NB4 (cell line): ENCODE data around the gene C2orf76.

Experiments used
- DNase-seq: peaks from one replicate; pipeline ENCODE4 v3.0.0; 2010; ENCODE audit warnings: low read depth
- H3K4me3 ChIP-seq: one replicate; pipeline ENCODE4 v1.5.1; 2011; ENCODE audit warnings: mild to moderate bottlenecking, low read depth, low read length, moderate library complexity
- MYC ChIP-seq: IDR thresholded peaks from 2 replicates; pipeline ENCODE4 v1.6.1; 2011; ENCODE audit warnings: low read depth, low read length
- POLR2A ChIP-seq: IDR thresholded peaks from 2 replicates; pipeline ENCODE4 v1.6.1; 2011; ENCODE audit warnings: mild to moderate bottlenecking; ENCODE audit not compliant: insufficient read length; ENCODE audit errors: extremely low read depth
- TF ChIP-seq, protein P1 (sequence below): IDR thresholded peaks from one replicate; pipeline ENCODE4 v1.5.1; 2012; ENCODE audit warnings: low read depth, low read length
- TF ChIP-seq, protein P2 (sequence below): IDR thresholded peaks from 2 replicates; pipeline ENCODE4 v1.6.1; 2011; ENCODE audit warnings: low read depth, low read length

C2orf76 gene

DNA sequence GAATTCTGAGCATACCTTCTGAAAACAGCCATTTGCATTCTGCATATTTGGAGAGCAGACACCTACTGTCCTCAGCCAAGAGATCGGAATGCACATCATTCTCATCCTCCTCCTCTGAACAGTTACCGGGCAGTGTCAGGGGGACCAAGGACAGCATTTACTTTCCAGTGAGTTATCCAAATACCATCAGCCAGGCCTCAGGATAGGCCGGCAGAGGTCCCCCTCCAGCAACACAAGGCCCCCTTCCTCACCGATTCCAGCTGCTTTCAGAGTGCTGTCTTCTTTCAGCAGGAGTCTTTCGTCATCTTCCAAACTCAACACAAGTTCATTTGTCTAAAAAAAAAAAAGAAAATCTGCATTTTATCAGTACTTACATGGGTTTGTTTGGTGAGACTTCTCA lies 55.3 kb downstream of the C2orf76 start:
- TF ChIP-seq, protein P1, sequence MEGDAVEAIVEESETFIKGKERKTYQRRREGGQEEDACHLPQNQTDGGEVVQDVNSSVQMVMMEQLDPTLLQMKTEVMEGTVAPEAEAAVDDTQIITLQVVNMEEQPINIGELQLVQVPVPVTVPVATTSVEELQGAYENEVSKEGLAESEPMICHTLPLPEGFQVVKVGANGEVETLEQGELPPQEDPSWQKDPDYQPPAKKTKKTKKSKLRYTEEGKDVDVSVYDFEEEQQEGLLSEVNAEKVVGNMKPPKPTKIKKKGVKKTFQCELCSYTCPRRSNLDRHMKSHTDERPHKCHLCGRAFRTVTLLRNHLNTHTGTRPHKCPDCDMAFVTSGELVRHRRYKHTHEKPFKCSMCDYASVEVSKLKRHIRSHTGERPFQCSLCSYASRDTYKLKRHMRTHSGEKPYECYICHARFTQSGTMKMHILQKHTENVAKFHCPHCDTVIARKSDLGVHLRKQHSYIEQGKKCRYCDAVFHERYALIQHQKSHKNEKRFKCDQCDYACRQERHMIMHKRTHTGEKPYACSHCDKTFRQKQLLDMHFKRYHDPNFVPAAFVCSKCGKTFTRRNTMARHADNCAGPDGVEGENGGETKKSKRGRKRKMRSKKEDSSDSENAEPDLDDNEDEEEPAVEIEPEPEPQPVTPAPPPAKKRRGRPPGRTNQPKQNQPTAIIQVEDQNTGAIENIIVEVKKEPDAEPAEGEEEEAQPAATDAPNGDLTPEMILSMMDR: no peak
- TF ChIP-seq POLR2A: no peak
- TF ChIP-seq, protein P2, sequence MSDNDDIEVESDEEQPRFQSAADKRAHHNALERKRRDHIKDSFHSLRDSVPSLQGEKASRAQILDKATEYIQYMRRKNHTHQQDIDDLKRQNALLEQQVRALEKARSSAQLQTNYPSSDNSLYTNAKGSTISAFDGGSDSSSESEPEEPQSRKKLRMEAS: no peak
- no peak for TF ChIP-seq MYC
- H3K4me3 ChIP-seq: no peak overlapping the region

GRCh38 chr2:119308793-119309330 lies 57.8 kb downstream of the C2orf76 start:
- H3K4me3 ChIP-seq: no peak overlapping the region
- no peak for DNase-seq
- TF ChIP-seq POLR2A (no peak), MYC (no peak)
- TF ChIP-seq, protein P2: no peak
- TF ChIP-seq, protein P1: no peak

More for the DNA sequence above, 55.3 kb downstream of the C2orf76 start:
- peak; percentile 24 for DNase-seq

DNA sequence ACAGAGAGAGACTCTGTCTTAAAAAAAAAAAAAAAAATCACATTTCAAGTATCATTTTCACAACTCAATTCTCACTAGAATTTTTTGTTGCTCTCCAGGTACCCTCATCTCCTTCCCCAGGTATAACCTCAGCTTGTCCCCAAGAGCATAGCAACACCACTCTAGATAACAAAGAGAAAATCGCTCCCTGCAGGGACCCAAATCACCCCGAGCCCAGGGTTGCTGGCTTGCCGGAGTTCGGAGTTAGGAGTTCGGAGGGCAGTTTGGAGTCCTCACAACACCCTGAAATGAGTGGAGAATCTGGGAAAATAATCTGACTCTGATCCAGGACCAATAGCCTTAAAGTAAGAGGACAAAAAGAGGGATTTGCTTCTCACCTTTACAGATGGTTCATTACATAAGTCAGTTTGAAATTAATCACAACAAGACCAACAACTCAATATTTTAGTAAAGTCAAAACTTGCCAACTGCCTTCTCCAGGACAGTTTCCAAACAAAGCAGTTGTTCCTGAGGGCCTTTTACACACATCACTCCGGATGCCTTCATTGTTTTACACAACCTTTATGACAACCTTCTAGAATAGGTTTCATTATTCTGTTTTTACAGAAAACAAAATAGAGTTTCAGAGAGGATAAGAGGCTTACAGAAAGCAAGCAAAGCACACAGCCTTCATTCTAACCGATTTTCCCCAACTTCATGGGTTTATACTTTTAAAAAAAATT lies 59.1 kb downstream of the C2orf76 start:
- TF ChIP-seq, protein P1: no peak
- TF ChIP-seq, protein P2: no peak
- TF ChIP-seq MYC (no peak), POLR2A (no peak)
- no peak overlapping the region for H3K4me3 ChIP-seq
- no peak for DNase-seq

- TF ChIP-seq, protein P2: no peak
- TF ChIP-seq MYC (no peak), POLR2A (no peak)
- TF ChIP-seq, protein P1: no peak
- H3K4me3 ChIP-seq: no peak overlapping the region
- no peak for DNase-seq
These were observed 60.4 kb downstream of the C2orf76 start for GRCh38 chr2:119306196-119306590.

DNA sequence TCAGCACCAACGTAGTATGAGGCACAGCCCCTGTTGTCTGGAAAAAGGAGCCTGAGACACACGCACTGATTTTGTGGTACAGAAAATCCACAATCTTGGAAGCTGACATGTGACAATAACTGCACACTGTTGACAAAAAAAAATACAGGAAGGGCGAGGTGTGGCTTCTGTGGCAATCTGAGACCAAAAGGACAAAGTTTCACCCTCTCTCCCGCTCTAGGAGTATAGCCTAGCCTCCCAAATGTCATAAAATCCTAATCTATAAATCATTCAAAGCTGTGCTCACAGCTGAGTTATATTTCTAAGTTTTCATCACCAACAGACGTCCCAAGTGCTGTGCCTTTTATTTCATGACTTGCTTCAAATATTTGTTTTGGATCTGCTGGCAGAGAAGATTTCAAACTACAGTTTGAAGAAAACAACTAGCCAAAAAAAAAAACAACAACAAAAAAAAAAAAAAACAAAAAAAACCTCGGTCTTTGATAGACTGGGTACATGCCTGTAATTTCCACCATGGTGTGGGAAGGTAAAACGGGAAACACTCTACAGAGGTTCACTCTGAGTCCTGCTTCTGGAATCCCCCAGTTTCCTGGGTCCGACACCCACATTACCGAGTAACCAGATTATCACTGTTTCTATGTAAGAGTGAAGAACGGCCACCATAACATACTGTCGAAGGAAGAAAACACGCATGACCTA lies 61.0 kb downstream of the C2orf76 start:
- DNase-seq: no peak
- TF ChIP-seq, protein P1: no peak
- TF ChIP-seq, protein P2: no peak
- no peak for TF ChIP-seq POLR2A
- TF ChIP-seq MYC: no peak
- H3K4me3 ChIP-seq: no peak overlapping the region
